Activated CD4-positive, alpha-beta T cell treated with anti-CD3 and anti-CD28 coated beads, Interleukin-2, amount 50 U/mL, for 48 hours (primary cell): ENCODE data around the gene DGKB.

ENCODE experiments used
- DNase-seq, 2 experiments: peaks; one replicate each; pipeline ENCODE4 v3.0.0-alpha.2; 2020

The DGKB gene

DNA sequence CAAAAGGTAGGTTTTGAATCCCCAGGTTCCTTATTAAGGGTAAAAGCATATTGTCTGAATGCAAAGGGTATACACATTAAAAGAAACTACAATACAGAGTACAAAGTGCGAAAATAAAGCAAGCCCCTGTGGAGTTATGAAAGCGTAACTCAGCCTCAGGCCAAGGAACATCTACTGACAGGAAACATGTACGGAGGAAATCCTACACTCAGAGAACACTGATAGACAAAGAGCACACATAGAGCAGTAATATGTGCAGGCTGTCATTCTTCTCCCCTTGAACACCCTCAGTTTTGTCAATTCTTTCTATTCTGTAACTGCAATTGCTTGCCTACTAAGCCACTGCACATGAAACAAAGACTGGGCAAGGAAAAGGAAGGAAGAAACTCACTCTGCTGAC, 150.2 kb downstream of the DGKB start:
- no peak for DNase-seq

DNA sequence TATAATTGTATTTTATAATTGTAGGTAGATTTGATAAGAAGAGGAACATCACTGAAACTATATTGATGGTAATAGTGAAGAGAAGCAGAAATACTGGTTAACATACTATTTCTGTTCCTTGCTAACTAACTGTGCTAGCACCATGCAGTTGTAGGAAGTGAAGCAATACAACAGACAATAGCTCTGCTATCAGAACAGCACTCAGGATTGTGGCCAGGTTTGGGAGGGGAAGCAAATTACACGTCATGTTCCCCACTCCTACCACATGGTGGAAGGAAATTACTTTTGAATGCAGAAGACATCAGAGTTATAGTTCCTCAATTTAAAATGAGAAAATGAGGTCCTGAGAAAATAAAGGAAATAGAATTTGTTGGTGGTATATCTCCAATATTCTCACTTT, 151.1 kb downstream of the DGKB start:
- DNase-seq = no peak

DNA sequence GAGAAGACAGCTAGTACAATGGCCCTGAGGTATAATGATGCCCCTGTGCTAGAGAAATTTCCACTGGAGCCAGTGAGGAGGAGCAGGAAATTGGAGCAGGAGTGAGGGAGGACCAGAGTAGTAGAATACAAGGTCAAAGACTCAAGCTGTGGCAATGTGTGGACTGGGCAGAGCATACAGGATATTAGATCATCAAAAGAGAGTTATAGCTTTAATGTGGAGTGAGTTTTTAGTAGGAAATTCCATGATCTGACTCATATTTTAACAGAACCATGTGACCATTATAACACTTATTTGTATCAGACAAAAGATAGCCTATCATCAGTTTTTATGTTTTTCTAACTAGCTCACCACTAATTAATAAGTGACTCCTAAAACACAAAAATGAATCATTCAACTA, 154.1 kb downstream of the DGKB start:
- DNase-seq = no peak

DNA sequence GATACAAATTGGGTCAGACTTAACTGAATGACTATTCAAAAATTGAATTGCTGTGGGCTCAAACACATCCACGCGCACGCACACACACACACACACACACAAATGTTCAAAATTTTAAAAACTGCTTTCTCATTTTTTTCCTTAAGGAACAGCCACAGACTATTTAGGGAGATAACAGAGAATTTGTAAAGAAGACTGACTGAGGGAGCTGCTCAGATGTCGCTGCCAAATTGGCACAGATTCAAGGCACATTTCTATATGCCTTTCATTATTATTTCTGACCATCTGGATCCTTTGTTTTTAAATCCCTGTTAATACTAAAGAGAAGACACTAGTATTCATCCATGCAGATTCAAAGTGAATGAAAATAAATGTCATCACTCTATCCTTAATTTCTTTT, 154.8 kb downstream of the DGKB start:
- DNase-seq = no peak

DNA sequence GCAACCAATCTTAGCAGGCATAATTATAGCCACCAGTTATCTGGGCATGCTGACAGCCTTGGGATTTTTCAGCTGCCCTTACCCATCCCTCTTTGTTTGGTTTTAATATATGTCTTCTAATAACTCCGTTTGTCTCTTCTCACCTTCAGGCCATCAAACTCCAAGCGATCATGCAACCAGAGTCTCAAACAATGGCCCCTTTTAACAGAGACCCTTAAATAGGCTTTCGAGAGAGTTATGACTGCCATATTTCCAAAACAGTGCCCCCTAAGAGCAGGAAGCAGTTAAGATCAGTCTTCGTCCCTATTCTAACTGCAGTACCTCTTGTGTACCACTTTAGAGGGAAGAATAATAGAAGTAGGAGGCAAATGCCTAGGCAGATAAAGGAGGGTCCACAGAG, 157.5 kb downstream of the DGKB start:
- no peak for DNase-seq

DNA sequence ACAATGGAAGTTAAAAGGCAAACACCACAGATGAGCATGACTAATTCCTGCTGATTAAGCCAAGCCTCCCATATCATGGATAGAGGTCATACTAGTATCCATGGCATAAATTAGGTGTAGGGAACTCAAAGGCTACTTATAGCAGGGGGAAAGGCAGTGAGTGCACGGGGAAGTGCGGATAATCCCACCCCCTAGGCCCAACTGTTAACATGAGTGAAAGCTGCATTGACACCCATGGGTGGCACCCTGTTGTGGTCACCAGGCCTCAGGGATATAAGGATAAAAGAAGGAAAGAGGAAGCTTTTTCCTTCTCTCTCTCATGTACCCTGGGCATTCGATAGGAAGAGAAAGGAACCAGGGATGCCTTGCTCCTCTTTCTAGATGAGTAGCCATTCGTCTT, 161.9 kb downstream of the DGKB start:
- no peak for DNase-seq

DNA sequence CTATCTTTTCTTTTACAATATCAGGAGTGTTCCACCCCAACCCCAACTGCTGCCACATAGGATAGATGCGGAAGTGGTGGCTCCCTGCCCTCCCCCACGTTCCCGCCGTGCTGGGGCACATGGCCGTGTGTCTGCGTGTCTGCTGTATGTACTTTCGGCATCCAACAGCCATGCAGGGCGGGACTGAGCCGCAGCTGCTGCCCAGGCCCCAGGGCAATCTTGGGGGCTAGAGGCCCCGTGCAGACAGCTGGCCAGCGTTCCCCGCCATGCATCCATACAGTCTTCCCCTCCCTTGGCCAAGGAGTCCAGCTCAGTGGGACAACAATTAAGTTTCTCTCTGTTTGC, 162.7 kb downstream of the DGKB start:
- no peak for DNase-seq

DNA sequence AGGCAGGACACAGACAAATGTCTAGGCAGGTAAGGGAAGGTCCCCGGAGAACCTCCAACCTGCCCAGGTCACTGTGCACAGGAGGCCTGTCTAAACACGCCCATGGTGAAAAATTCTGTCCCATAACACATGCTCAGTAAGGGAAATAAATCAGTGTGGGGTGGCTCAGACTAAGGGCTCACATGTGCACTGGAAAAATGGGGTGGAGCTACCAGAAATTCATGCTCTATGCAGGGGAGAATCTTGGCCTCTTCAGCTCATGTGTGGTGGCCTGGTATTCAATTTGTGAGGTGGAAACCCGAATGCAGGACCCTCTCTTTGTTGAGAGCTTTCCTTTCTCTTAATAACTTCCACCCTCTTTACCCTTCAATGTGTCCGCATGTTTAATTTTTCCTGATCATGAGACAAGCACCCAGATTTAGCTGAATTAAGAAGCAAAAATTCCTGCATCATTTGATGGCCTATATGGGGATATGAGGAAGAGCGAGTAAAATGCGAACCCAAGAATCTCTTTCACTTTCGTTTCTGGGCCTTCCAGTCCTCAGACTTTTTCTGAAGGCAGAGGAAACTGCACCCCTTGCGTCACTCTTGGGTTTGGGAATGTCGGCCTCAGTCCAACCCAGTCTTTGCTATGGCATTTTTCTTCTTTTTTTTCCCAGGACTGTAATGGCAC, 163.2 kb downstream of the DGKB start:
- no peak for DNase-seq

DNA sequence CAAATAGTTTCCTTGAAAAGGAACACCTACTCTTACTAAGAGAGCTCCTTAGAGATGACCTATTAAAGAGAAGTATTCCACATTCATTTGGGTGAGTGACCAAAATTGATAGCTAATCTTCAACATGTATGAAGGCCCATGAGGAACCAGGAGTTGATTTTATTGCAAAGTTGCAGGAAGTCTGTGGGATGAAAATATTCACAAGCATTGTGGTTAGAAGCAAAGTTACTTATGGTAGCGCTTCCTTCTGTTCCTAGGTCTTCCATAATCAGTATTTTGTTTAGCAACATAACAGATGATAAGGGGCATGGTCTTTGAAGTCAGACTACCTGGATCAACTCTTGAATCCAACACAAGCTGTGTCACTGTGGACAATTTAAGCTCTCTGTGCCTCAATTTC, 164.5 kb downstream of the DGKB start:
- no peak for DNase-seq

DNA sequence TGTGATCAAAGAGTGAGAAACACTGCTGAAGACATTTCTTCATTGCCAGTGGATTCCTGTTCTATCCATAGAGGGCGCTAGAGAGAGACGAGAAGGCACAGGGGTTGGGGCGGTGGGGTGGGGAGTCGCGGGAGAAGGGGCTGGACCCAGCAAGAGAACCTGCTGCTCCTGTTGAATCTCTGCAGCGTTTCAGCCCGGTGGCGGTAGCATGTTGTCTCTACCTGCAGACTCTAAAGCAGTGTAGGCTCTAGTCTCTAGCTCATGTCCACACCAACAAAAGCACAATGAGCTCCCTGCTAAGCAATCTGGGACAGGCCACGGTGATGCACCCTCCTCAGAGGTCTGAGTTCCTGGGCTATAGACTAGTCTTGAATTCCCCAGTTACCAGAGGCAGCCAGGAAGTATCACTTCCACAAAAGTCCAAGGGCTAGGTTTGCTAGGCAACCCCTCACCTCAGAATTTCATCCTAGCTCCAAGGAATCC, 167.7 kb downstream of the DGKB start:
- DNase-seq = no peak

DNA sequence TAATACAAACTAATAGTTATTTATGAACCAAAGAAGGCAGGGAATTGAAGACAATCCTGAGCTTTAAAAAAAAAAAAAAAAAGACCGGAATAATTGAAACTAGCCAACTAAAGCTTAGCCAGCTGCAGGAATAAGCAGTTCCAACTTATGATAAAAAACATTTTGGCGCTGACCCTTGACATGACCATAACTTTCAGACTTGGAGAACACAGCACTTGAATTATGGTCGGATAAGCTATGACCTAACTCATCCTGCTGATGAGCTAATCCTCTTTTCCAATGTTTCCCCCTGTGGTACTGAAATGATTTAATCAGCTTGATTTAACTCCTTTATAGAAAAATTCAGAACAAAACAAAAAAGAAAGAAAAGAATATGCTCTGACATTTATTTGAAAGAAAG, 181.8 kb downstream of the DGKB start:
- DNase-seq = no peak

DNA sequence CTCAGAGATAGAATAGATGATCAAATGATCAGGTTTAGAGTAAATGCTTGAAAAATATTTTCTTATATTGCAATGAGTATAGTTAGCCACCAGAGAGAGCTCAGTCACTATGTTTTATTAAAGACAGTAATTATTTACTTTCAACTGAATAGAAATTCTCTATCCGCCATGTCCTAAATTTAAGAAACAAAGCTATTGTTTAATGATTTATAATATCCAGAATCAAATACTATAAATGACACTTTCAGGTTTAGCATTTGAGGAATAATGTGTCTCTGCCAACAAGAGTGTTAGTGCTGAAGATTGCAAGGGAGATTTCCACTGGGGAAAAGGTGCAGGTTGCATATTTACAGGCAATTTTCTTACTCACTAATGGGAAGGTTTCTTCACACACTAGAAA, 184.7 kb downstream of the DGKB start:
- DNase-seq = no peak

DNA sequence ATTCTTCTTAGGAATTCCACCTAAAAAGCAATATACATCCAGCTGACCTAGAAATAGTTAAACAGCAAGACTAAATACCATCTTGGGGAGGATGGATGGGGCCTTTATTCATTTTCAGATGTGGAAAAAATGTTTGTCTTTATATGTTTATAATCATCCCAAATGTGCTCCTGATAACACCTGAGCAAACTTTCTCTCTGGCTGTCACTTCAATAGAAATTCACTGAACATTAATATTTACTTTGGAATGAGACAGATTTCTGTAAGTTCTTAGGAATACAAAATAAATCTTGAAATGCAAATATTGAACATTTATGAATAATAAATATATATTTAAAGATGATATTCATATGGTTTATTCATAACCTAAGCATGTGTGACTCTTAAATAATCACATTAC, 185.4 kb downstream of the DGKB start:
- no peak for DNase-seq

DNA sequence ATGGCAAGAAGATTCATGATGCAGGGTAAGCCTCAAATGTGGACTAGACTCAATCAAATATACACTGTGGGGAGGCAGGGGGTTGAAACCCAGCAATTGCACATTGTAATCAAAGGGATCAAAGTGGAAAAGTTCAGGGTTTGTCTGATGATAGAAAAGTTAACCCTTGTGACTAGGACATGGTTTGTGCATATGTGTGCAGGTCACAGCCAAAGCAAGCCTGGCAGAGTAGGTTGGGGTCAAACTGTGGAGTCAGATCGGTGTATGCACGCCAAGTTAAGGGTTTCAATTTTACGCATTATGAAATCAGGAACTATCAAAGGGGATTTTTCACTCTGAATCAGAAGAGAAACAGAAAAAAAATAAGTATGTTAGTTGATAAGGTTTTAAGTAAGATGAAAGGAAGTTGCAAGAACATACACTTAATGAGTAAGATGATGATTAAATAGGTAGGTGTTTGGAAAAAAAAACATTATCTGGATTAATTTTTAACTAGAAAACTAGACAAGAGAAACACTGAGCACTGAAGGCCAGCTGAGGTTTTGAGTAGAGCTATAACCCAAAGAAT, 188.3 kb downstream of the DGKB start:
- DNase-seq = peak; percentile 5 to 16

DNA sequence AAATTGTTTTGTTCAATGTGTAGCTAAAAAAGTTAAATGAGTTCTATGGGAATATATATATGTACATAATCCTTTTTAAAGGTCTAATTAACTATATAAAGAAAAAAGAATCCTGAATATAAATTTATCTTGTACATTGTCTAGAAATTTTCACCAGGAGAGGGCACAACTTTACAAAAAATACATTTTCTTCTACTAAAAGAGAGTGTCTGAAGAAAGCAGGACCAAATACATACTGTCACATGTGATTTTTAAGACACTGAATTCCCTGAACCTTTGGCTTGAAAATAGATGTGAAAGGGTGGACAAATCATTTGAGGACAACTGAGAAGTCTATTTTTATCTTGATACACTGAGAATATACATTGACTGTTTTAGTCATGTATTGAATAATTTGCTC, 204.3 kb downstream of the DGKB start:
- DNase-seq = no peak

DNA sequence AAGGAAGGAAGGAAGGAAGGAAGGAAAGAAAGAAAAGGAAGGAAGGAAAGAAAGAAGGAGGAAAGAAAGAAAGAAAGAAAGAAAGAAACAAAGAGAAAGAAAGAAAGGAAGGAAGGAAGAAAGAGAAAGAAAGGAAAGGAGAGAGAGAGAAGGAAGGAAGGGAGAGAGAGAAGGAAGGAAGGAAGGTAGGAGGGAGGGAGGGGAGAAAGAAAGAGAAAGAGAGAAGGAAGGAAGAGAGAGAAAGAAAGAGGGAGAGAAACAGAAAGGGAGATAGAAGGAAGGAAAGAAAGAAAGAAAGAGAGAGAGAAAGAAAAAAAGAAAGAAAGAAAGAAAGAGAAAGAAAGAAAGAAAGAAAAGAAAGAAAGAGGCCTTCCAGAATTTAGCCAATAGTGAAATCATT, 204.9 kb downstream of the DGKB start:
- DNase-seq = no peak

DNA sequence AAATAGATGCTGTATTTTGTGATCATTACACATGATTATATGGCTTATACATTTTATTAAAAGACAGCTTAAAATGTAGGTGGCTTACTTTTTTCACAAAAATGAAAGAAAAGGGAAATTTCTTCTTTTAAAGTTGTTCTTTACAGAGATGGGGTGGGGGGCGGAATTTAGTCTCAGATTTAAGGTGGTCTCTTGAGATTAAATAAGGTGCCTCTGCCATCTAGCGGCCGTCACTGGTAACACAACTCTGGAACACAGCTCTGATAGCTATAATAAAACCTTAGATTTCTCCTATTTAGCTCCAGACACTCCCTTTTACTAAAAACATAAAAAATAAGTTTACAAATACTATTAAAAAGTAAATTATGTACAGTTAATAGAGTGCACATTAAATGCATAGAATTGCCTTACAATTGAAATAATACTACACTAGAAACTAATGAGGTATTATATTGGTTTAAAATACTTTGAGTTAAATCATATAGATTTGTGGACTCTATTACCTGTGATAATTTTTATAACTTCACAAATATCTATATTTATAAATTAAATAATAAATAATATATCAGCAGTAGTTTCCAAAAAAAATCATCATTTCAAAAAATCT, 210.9 kb downstream of the DGKB start:
- DNase-seq = peak; percentile 53 to 67

DNA sequence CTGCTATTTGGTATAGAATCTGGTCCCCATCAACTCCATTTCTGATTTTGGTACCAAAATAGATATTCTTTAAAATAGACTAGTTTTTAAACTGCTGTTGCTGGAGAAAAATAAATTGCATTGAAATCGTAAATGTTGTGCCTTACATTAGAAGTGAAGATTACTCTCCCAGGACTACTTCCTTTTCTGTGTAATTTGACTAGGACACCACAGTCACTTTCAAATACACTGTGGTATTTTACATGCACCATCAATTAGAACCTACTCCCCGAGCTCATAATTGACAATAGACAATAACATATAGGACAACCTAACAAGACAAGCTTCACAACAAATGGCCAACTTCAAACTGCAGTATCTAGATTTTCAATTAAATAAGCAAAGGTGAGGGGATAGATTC, 211.5 kb downstream of the DGKB start:
- DNase-seq = no peak

DNA sequence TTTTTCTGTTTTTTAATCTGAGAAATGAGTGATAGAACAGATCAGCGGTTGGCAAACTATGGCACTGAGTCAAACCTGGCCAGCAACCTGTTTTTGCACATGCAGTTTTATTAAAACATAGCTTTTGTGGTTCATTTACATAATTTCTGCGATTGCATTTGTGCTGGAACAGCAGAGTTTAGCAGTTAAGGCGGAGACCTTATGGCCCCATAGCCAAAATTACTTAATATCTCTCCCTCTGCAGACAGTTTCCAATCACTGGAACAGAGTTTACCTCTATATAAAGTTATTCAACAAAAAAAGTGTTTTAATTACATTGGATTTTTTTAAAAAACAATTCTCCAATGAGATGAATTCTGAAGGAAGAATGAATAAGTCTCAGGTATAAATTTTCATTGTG, 212.1 kb downstream of the DGKB start:
- DNase-seq = no peak

DNA sequence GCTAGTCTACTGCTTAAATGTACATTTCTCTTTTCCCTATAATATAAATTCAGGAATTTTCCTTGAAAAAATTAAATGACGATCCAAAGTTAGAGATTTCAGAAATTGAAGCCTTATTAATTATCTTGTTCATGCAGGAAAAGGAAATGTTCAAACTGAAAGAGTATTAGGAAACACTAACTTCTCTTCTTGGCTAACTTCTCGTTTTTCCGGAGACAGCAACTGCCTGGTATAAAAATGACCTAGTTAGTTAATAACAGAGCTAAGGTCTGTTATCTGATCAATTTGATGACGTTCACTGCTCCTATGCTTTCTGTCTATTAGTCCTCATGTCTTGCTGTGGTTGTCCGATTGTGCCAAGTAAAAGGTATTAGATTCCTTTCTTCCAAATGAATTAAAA, 212.5 kb downstream of the DGKB start:
- DNase-seq = no peak

DNA sequence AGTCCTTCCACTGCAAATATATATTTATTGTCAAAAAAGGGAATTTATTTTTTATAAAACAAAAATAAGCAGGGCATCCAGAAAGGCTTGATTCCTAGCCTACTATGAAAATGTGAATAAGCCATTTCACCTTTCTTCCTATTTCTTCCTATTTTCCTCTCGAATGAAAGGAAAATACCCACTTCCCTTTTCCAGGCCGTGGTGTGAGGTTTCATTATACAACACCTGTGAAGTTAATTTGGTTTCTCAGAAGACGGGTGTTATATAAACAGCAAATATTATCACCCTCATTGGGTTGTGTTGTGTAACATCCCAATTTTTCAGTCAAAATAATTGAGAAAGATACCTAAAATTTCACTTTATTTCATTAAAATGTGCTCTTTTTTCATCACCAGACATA, 214.3 kb downstream of the DGKB start:
- no peak for DNase-seq

DNA sequence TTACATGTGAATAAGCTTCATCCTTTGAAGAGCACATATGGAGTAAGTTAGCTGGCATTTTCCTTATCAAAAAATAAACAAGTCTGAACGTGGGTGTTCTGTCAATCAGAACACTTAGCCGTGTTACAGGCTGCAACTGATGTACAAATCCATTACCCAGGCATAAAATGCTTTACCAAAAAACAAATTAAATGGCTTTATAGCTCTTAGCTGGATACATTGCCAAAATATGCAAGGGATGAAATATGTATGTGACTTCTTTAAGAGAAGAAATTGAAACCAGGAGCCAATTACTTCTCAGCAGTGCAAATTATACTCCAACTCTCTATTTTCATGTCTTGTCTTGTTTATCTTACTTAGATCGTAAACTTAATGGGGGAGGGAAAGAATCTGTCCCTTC, 214.8 kb downstream of the DGKB start:
- DNase-seq = no peak

DNA sequence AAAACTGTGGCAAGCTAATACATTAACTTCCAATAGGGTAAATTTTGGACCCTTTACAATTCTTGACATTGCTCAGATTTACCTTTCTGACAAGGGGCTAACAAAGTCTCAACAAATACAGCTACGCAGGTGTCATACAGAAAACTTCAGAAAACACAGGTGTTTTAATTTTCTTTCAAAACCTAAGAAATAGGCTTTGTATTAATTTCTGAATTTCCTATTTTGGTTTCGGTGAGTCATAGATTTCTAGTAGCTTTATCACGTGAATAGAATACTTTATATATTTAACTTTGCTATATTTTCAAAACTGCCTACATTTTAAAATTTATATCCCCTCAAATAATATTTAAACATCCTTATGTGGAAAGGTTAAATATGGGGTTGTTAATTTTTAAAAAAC, 215.3 kb downstream of the DGKB start:
- no peak for DNase-seq

DNA sequence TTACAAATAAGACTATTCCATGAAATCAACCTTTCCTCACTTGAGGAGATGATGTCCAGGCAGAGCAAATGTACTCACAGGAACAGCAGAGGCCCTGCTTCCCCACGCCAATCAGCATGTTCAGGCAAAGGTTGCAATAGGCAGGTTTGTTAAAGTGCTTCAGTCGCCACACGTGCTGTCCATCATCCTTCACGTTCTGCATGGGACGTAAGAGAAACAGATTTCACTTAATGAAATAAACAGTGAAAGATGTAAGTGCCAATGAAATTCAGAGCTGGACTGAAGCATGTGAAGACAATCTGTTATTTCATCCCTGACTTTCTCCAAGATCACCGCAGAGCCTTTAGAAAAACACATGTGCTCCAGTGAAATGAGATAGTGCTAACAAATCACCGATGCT, 217.4 kb downstream of the DGKB start:
- no peak for DNase-seq

DNA sequence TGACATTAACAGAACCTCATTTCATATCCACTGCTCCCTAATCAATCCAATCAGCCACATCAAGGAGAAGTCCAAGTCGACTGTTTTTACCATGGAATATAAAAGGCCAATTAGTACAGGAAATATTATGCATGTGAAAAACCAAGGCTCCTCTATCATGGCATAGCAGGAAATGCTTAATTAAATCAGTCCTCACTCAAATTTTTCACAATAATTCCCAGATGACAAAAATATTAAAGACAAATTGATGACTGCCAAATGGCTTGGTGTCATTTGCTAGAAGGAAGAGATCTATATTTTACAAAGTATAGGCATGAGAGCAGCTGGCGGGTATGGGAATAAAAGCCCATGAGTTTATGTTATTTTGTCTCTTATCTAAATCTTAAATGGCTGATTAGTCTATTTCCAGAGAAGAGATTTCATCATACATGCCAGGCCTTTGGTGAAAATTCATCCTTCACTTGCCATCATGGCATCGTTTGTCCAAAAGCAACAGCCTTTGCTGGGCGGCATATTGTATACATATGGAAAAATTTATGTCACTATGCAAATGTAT, 219.6 kb downstream of the DGKB start:
- DNase-seq = no peak
